WTC11 (cell line): Measurements from ENCODE around the gene TMEM80.

Experiments
- FOXJ3 ChIP-seq: sonication (generic); formaldehyde crosslinking; IDR thresholded peaks from 2 replicates; pipeline ENCODE4 v1.9.0; 2021; ENCODE audit warnings: missing genetic modification reagents, mild to moderate bottlenecking, borderline replicate concordance
- GABPB1 ChIP-seq: sonication (generic); formaldehyde crosslinking; IDR thresholded peaks from 2 replicates; pipeline ENCODE4 v1.8.1; 2023; ENCODE audit warnings: mild to moderate bottlenecking, missing genetic modification reagents
- GRHL2 ChIP-seq: fragments of 250-450 bp; sonication (Bioruptor Pico); IDR thresholded peaks from 2 replicates; pipeline ENCODE4 v1.8.0; 2022; ENCODE audit warnings: mild to moderate bottlenecking, moderate library complexity; ENCODE audit not compliant: insufficient replicate concordance, severe bottlenecking
- KAT7 ChIP-seq: sonication (generic); formaldehyde crosslinking; IDR thresholded peaks from 2 replicates; pipeline ENCODE4 v1.8.1; 2023; ENCODE audit warnings: missing genetic modification reagents, mild to moderate bottlenecking, borderline replicate concordance
- MXD4 ChIP-seq: fragments of 250-450 bp; sonication (Bioruptor Pico); IDR thresholded peaks from 2 replicates; pipeline ENCODE4 v1.8.0; 2021; ENCODE audit warnings: mild to moderate bottlenecking, moderate library complexity, borderline replicate concordance
- PREB ChIP-seq: sonication (generic); formaldehyde crosslinking; IDR thresholded peaks from 2 replicates; pipeline ENCODE4 v1.8.1; 2022; ENCODE audit warnings: mild to moderate bottlenecking, missing genetic modification reagents, moderate library complexity, borderline replicate concordance
- ZNF138 ChIP-seq: sonication (generic); formaldehyde crosslinking; conservative IDR thresholded peaks from 2 replicates; pipeline ENCODE4 v1.8.1; 2022; ENCODE audit warnings: mild to moderate bottlenecking, moderate library complexity, missing genetic modification reagents
- TF ChIP-seq, protein P1 (sequence below): fragments of 200-600 bp; IDR thresholded peaks from 2 replicates; pipeline ENCODE4 v1.8.0; 2022; ENCODE audit warnings: antibody characterized with exemption

DNA sequence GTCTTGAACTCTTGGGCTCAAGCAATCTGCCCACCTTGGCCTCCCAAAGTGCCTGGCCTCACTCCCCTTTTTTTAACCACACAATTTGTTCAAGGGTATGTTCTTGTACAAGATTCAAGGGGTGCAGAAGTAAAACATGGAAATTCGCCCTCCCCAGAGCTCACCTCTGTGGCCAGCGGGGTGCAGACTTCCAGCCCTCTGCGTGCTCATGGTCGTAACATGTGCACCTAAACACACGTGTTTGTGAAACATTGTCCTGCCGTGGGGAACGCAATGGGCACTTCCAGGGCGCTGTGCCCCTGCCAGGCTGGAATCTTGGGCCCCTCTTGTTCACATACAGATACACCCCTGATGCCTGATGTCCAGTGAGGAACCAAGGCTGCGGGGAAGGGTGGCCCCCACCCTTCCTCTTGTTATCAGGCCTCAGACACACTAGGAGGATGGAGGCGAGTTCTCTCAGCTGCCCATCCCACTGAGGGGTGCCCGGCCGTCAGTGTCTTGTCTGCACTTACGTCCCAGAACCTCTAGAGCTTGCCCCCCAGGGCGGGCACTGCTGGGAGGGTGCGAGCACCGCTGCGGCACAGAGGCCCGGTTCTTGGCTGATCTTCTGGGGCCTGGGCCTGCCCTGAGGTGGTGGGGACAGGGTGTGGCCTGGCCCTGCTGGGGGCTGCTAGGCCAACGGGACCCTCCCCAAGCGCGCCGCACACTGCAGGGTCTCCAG, 6.3 kb downstream of the TMEM80 start:
- TF ChIP-seq FOXJ3 (CRISPR knock-in tag), result no peak
- TF ChIP-seq, protein P1, sequence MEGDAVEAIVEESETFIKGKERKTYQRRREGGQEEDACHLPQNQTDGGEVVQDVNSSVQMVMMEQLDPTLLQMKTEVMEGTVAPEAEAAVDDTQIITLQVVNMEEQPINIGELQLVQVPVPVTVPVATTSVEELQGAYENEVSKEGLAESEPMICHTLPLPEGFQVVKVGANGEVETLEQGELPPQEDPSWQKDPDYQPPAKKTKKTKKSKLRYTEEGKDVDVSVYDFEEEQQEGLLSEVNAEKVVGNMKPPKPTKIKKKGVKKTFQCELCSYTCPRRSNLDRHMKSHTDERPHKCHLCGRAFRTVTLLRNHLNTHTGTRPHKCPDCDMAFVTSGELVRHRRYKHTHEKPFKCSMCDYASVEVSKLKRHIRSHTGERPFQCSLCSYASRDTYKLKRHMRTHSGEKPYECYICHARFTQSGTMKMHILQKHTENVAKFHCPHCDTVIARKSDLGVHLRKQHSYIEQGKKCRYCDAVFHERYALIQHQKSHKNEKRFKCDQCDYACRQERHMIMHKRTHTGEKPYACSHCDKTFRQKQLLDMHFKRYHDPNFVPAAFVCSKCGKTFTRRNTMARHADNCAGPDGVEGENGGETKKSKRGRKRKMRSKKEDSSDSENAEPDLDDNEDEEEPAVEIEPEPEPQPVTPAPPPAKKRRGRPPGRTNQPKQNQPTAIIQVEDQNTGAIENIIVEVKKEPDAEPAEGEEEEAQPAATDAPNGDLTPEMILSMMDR, result no peak
- TF ChIP-seq PREB (CRISPR knock-in tag), result no peak
- no peak for TF ChIP-seq KAT7 (CRISPR knock-in tag)
- no peak for TF ChIP-seq GABPB1 (CRISPR knock-in tag)
- no peak for TF ChIP-seq ZNF138
- no peak for TF ChIP-seq GRHL2 (CRISPR knock-in tag)
- no peak for TF ChIP-seq MXD4 (CRISPR knock-in tag)
